Measurements from ENCODE around the gene TPK1. TPM values are rescaled to one million over a fixed set of nuclear protein-coding genes. Genes with fewer than 3 reads are reported as not detected.

The TPK1 gene
- total and polyA plus RNA-seq, 8 donors = 1.4 to 3.6 (median 2.2) TPM

GRCh38 chr7:144596953-144597352, 238.9 kb downstream of the TPK1 start:
- ATAC-seq (no peak), DNase-seq (no peak), FAIRE-seq (no peak)
- H3K4me3 ChIP-seq = no peak overlapping the region
- intact Hi-C loops (cut with DNase I) = no loop called here
- TF ChIP-seq, protein P1, sequence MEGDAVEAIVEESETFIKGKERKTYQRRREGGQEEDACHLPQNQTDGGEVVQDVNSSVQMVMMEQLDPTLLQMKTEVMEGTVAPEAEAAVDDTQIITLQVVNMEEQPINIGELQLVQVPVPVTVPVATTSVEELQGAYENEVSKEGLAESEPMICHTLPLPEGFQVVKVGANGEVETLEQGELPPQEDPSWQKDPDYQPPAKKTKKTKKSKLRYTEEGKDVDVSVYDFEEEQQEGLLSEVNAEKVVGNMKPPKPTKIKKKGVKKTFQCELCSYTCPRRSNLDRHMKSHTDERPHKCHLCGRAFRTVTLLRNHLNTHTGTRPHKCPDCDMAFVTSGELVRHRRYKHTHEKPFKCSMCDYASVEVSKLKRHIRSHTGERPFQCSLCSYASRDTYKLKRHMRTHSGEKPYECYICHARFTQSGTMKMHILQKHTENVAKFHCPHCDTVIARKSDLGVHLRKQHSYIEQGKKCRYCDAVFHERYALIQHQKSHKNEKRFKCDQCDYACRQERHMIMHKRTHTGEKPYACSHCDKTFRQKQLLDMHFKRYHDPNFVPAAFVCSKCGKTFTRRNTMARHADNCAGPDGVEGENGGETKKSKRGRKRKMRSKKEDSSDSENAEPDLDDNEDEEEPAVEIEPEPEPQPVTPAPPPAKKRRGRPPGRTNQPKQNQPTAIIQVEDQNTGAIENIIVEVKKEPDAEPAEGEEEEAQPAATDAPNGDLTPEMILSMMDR (IDR thresholded peaks at IDR 0.05) = no peak
- no peaks in the 10 kb centered on the region for H3K27me3 ChIP-seq
- H3K36me3 ChIP-seq = no peaks in the 10 kb centered on the region
- no peaks in the 10 kb centered on the region for H3K4me1 ChIP-seq
- H3K27ac ChIP-seq = no peak overlapping the region
- WGBS, 2 donors = 86% methylated on average over 4 of the region's 4 CpGs
- H3K9me3 ChIP-seq = no peaks in the 10 kb centered on the region

DNA sequence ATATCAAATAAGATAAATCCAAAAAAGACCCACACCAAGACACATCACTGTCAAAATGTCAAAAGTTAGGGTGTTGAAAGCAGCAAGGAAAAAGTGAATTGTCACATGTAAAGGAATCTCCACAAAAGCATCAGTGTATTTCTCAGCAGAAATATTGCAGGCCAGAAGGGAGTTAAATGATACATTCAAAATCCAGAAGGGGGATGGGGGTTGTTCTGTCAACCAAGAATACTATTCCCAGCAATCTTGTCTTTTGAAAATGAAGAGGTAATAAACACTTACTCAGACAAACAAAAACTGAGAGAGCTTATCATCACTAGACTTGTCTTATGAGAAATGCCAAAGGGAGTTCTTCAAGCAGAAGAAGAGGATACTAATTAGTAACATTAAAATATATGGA, 241.3 kb downstream of the TPK1 start:
- Histone ChIP-seq H3K27ac (no peak overlapping the region), H3K4me1 (no peaks in the 10 kb centered on the region), H3K9me3 (no peaks in the 10 kb centered on the region), H3K4me3 (no peak overlapping the region), H3K36me3 (no peaks in the 10 kb centered on the region), H3K27me3 (no peaks in the 10 kb centered on the region)
- TF ChIP-seq, protein P1 (IDR thresholded peaks at IDR 0.05) = no peak
- ATAC-seq (no peak), DNase-seq (no peak), FAIRE-seq (no peak)
- intact Hi-C loops (cut with DNase I) = no loop called here

- ATAC-seq (no peak), FAIRE-seq (no peak), DNase-seq (no peak)
- TF ChIP-seq, protein P1 (IDR thresholded peaks at IDR 0.05) = no peak
- Histone ChIP-seq H3K9me3 (no peaks in the 10 kb centered on the region), H3K27me3 (no peaks in the 10 kb centered on the region), H3K27ac (no peak overlapping the region), H3K4me3 (no peak overlapping the region), H3K4me1 (no peaks in the 10 kb centered on the region), H3K36me3 (no peaks in the 10 kb centered on the region)
- intact Hi-C loops (cut with DNase I) = no loop called here
- 72 to 81% methylated on average over 4 of the region's 4 CpGs for WGBS, 2 donors
These were observed 247.2 kb downstream of the TPK1 start for GRCh38 chr7:144588559-144589051.

DNA sequence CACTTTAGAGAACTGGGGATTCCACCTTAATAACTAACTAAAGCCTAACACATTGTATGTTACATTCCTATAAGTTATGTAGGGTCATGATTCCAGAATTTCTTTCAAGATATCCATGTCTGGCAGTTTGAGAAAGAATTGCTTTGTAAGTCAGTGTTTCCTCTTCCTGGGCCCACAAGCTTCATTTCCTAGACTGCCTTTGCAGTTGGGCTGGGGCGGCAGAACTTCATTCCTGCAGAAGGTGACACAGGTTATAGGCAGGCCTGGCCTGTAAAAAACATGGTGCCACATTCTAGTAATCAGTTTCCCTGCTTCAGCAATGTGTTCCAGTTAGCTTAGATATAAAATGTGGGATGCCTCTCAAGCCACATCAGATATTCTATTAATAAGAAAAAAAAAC, 248.2 kb downstream of the TPK1 start:
- intact Hi-C loops (cut with DNase I) = no loop called here

DNA sequence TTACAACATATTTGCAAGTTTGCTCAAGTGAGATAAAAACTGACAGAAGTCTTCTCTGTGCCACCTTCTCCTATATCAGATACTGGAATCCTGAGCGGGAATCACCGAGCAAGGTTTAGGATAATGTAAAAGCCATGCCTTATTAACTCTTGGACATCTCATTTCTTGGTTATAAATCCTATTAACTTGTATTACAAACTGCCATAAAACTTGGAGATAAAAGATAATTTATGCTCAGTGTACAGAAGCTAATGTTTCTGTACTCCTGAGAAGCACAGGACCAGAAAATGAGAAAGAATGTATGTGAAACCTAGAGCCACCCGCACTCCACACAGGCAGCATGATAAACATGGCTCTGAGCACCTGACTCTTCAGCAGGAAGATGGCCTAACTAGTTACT, 251.1 kb downstream of the TPK1 start:
- H3K9me3 ChIP-seq = no peaks in the 10 kb centered on the region
- TF ChIP-seq, protein P1 (IDR thresholded peaks at IDR 0.05) = no peak
- no peak for FAIRE-seq
- no peak overlapping the region for H3K27ac ChIP-seq
- ATAC-seq = no peak
- WGBS, 2 donors = 89% methylated on average over 3 of the region's 3 CpGs
- no peaks in the 10 kb centered on the region for H3K4me1 ChIP-seq
- H3K27me3 ChIP-seq = no peaks in the 10 kb centered on the region
- intact Hi-C loops (cut with DNase I) = no loop called here
- H3K36me3 ChIP-seq = no peaks in the 10 kb centered on the region
- DNase-seq = no peak
- no peak overlapping the region for H3K4me3 ChIP-seq

More for the DNA sequence above, 248.2 kb downstream of the TPK1 start:
- Histone ChIP-seq H3K27me3 (no peaks in the 10 kb centered on the region), H3K9me3 (no peaks in the 10 kb centered on the region), H3K27ac (no peak overlapping the region), H3K4me3 (no peak overlapping the region), H3K4me1 (no peaks in the 10 kb centered on the region), H3K36me3 (no peaks in the 10 kb centered on the region)
- no peak for ATAC-seq
- no peak for DNase-seq
- FAIRE-seq = no peak
- TF ChIP-seq, protein P1 (IDR thresholded peaks at IDR 0.05) = no peak
- 90% methylated on average over 1 of the region's 1 CpG for whole genome bisulfite sequencing, 2 donors
